Midbrain (tissue), 1 donor: ENCODE data around the gene WFIKKN2.
"Not testable (repeated sequence)": the region's sequence is repeated elsewhere in the genome, so short reads cannot be mapped to it uniquely, and the experiment has no call there.

ENCODE experiments used
- DNase-seq: peaks from one replicate; lab custom pipeline; 2025; lab: John Stamatoyannopoulos, UW

WFIKKN2 gene

GRCh38 chr17:50877042-50877441, 41.7 kb downstream of the WFIKKN2 start:
- not testable (repeated sequence) for DNase-seq

- DNase-seq: no peak
Measured at GRCh38 chr17:50877838-50878237, 42.5 kb downstream of the WFIKKN2 start.

- no peak for DNase-seq
Measured at GRCh38 chr17:50879086-50879485, 43.7 kb downstream of the WFIKKN2 start.

- no peak for DNase-seq
Measured at GRCh38 chr17:50881182-50881581, 45.8 kb downstream of the WFIKKN2 start.

GRCh38 chr17:50882851-50883250, 47.5 kb downstream of the WFIKKN2 start:
- DNase-seq: no peak

- no peak for DNase-seq
Measured at GRCh38 chr17:50883850-50884438, 48.6 kb downstream of the WFIKKN2 start.

GRCh38 chr17:50884439-50885311, 49.3 kb downstream of the WFIKKN2 start:
- no peak for DNase-seq

GRCh38 chr17:50887705-50888245, 52.4 kb downstream of the WFIKKN2 start:
- DNase-seq: no peak

- no peak for DNase-seq
Measured at GRCh38 chr17:50889528-50890118, 54.2 kb downstream of the WFIKKN2 start.

GRCh38 chr17:50890675-50891516, 55.5 kb downstream of the WFIKKN2 start:
- no peak for DNase-seq

- DNase-seq: no peak
Measured at GRCh38 chr17:50891577-50891989, 56.2 kb downstream of the WFIKKN2 start.
